ENCODE results near the gene SAMD15. TPM values are rescaled to one million over a fixed set of nuclear protein-coding genes. Genes with fewer than 3 reads are reported as not detected.

SAMD15 gene
- total RNA-seq, 4 donors from 2014 or later: 0.11 TPM; not detected in 3

DNA sequence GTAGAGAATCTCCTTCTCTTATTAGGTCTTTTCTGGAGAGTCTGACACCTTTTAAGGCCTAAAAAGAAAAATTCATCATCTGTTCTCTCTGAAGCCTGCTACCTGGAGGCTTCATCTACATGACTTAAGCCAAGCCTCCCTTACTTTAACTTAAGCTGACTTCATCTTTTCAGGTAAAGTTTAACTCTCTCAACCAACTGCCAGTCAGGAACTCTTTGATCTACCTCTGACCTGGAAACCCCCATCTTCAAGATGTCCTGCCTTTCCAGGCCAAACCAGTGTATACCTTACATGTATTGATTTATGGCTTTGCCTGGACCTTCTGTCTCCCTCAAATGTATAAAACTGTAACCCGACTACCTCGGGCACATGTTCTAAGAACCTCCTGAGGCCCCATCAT lies 38.9 kb upstream of the SAMD15 start:
- Histone ChIP-seq H3K4me1 (no peaks in the 10 kb centered on the region), H3K9me3 (no peaks in the 10 kb centered on the region), H3K36me3 (peaks cover 0 to 8% of the 10 kb centered on the region in 2 donors), H3K27ac (no peak overlapping the region), H3K4me3 (no peak overlapping the region), H3K27me3 (no peaks in the 10 kb centered on the region)
- ATAC-seq (no peak), DNase-seq (no peak)
- TF ChIP-seq CTCF (IDR thresholded peaks at IDR 0.05 in 4 of 5, conservative IDR thresholded peaks at IDR 0.05 in 1 of 5): no peak
- TF ChIP-seq POLR2A (IDR thresholded peaks at IDR 0.05): no peak
- intact Hi-C loops (cut with DNase I; ENCODE audit: low total_unique reads) (no loop called here), in situ Hi-C loops (cut with MboI; ENCODE audit: low sequenced_read_pairs in 4 of 4) (no loop called here)

DNA sequence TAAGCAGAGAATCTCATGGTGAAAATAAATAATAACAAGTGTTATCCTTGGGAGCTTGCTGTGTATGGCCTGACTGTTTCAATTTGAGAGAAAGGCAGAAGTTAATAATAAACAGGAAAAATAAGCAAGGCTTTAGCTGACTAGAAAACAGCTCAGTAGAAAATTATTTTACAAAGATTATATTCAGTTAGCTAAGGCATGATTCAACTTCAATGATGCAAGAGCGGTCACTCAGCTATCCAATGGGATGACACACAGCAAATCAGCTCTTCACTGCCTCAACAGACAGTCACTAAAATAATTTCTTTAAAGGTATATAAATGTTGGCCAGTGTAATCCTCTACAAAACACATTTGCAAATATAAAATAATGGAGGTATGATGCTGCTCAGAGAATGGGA lies 37.8 kb upstream of the SAMD15 start:
- Histone ChIP-seq H3K9me3 (no peaks in the 10 kb centered on the region), H3K27me3 (no peaks in the 10 kb centered on the region), H3K4me1 (peaks cover 6 to 7% of the 10 kb centered on the region in 2 donors), H3K36me3 (peaks cover 0 to 8% of the 10 kb centered on the region in 2 donors), H3K27ac (no peak overlapping the region), H3K4me3 (no peak overlapping the region)
- intact Hi-C loops (cut with DNase I; ENCODE audit: low total_unique reads): no loop called here
- ATAC-seq: no peak
- in situ Hi-C loops (cut with MboI; ENCODE audit: low sequenced_read_pairs in 4 of 4): no loop called here
- DNase-seq: no peak
- TF ChIP-seq CTCF (IDR thresholded peaks at IDR 0.05 in 4 of 5, conservative IDR thresholded peaks at IDR 0.05 in 1 of 5) (no peak), POLR2A (IDR thresholded peaks at IDR 0.05) (no peak)

DNA sequence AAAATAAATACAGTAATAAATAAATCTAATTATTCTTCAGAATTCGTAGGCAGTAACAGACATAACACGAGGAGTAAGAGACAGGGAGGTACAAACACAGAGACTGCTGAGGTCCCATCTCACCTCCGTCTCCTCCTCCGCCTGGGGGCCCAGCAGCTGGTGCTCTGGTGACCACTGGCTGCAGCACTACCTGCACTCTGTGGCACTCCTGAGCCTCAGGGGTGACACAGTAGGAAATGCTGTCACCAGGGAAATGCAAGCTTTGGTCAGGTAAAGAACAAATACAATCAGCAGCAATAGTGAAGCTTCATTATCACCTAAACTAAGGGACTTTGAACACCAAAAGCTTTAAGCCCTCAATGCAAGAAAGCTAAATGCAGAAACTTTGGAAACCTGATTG lies 36.8 kb upstream of the SAMD15 start:
- H3K27ac ChIP-seq: no peak overlapping the region
- in situ Hi-C loops (cut with MboI; ENCODE audit: low sequenced_read_pairs in 4 of 4): no loop called here
- H3K9me3 ChIP-seq: no peaks in the 10 kb centered on the region
- H3K27me3 ChIP-seq: no peaks in the 10 kb centered on the region
- TF ChIP-seq POLR2A (IDR thresholded peaks at IDR 0.05): no peak
- no peak for TF ChIP-seq CTCF (IDR thresholded peaks at IDR 0.05 in 4 of 5, conservative IDR thresholded peaks at IDR 0.05 in 1 of 5)
- intact Hi-C loops (cut with DNase I; ENCODE audit: low total_unique reads): no loop called here
- no peak overlapping the region for H3K4me3 ChIP-seq
- ATAC-seq (no peak), DNase-seq (no peak)
- peaks cover 0 to 8% of the 10 kb centered on the region in 2 donors for H3K36me3 ChIP-seq
- peaks cover 6 to 10% of the 10 kb centered on the region in 2 donors for H3K4me1 ChIP-seq

DNA sequence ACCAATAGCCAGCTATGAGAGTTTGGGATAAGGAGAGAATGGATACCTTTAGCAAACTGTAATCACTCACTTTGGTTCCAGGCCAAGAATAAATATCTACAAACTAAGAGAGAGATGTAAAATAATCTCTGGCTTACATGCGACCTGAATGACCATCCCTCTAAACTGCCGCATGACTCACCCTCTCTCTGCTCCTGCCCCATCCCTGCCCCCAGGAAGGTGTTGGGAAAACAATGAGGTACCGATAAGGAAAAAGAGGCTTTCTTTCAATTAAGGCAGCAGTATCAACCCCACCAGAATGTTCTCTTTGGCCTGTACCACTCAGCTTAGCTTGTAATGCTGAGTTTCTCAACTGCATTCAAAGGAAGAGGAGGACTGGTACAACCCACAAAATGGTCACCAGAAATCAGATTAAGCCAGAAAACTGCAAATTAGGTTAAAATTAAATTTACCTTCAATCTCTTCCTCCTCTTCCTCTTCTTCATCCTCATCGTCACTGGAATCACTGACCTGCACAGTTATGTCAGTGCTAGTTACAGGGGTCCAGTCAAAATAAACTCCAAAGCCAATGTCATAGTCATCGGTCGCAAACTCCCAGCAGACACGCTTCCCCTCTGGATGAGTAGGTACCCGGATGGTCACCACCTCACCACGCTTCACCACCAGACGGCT lies 34.3 kb upstream of the SAMD15 start:
- H3K4me3 ChIP-seq: no peak overlapping the region
- H3K9me3 ChIP-seq: no peaks in the 10 kb centered on the region
- intact Hi-C loops (cut with DNase I; ENCODE audit: low total_unique reads): no loop called here
- DNase-seq: no peak
- in situ Hi-C loops (cut with MboI; ENCODE audit: low sequenced_read_pairs in 4 of 4): no loop called here
- no peak overlapping the region for H3K27ac ChIP-seq
- ATAC-seq: no peak
- peaks cover 0 to 8% of the 10 kb centered on the region in 2 donors for H3K36me3 ChIP-seq
- TF ChIP-seq POLR2A (IDR thresholded peaks at IDR 0.05) (no peak), CTCF (IDR thresholded peaks at IDR 0.05 in 4 of 5, conservative IDR thresholded peaks at IDR 0.05 in 1 of 5) (no peak)
- H3K4me1 ChIP-seq: peaks cover 6 to 10% of the 10 kb centered on the region in 2 donors
- no peaks in the 10 kb centered on the region for H3K27me3 ChIP-seq

DNA sequence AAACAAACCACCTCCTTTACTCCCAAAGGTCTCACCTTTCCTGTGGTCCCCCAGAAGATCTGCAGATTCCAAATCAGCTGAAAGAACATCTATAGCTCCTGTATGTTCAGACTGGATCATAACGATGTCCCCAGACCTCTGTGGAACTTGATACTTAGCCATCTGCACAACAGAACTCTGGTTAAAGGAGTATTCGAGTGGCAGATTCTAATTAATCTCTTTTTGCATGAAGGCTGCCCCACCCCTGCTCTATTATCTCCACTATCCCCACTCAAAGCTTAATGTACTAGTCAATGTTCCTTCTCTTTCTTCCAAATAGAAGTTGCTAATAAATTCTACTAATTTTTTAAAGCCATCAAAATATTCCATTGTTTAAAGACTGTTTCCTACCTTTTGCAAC lies 33.5 kb upstream of the SAMD15 start:
- H3K27ac ChIP-seq: no peak overlapping the region
- H3K9me3 ChIP-seq: no peaks in the 10 kb centered on the region
- H3K4me3 ChIP-seq: no peak overlapping the region
- ATAC-seq (no peak), DNase-seq (no peak)
- no peak for TF ChIP-seq CTCF (IDR thresholded peaks at IDR 0.05 in 4 of 5, conservative IDR thresholded peaks at IDR 0.05 in 1 of 5)
- TF ChIP-seq POLR2A (IDR thresholded peaks at IDR 0.05): no peak
- H3K36me3 ChIP-seq: peaks cover 0 to 8% of the 10 kb centered on the region in 2 donors
- intact Hi-C loops (cut with DNase I; ENCODE audit: low total_unique reads): no loop called here
- H3K27me3 ChIP-seq: no peaks in the 10 kb centered on the region
- peaks cover 6 to 10% of the 10 kb centered on the region in 2 donors for H3K4me1 ChIP-seq
- in situ Hi-C loops (cut with MboI; ENCODE audit: low sequenced_read_pairs in 4 of 4): no loop called here
